Lung (tissue), 12 donors: Measurements from ENCODE around the gene TMEM272. TPM values are rescaled to one million over a fixed set of nuclear protein-coding genes. Genes with fewer than 3 reads are reported as not detected.

Experiments
- ATAC-seq: fragments of 200-7000 bp; cut with Tn5 transposase; one replicate; pipeline ENCODE4 v1.9.1; 2020; ENCODE audit warnings: moderate number of reproducible peaks; ENCODE audit not compliant: insufficient read depth, low FRiP score
- DNase-seq, 3 donors: peaks; one replicate each; pipeline ENCODE4 v3.0.0-alpha.2; 2013 to 2017
- H3K27ac ChIP-seq, 2 donors: one replicate each; pipeline ENCODE4 v1.5.1; 2013; ENCODE audit warnings: mild to moderate bottlenecking in 2 of 2, moderate library complexity in 2 of 2, control low read depth in 1 of 2, inconsistent platforms in 1 of 2, low read depth in 1 of 2, low read length in 1 of 2
- H3K27me3 ChIP-seq, 3 donors: one replicate each; pipeline ENCODE4 v1.5.1; 2013; ENCODE audit warnings: low read length in 2 of 3; ENCODE audit not compliant: control insufficient read depth in 3 of 3, insufficient read depth in 3 of 3
- H3K36me3 ChIP-seq, 4 donors: one replicate each; pipeline ENCODE4 v1.5.1; 2013; ENCODE audit warnings: low read length in 4 of 4, mild to moderate bottlenecking in 1 of 4, moderate library complexity in 1 of 4; ENCODE audit not compliant: control insufficient read depth in 4 of 4, insufficient read depth in 4 of 4
- H3K4me1 ChIP-seq, 5 donors: one replicate each; pipeline ENCODE4 v1.5.1; 2013; ENCODE audit warnings: low read length in 5 of 5, mild to moderate bottlenecking in 2 of 5, moderate library complexity in 1 of 5; ENCODE audit not compliant: control insufficient read depth in 5 of 5, insufficient read depth in 5 of 5
- H3K4me3 ChIP-seq: one replicate; pipeline ENCODE4 v1.5.1; 2013; ENCODE audit warnings: mild to moderate bottlenecking, control low read depth, moderate library complexity
- H3K9ac ChIP-seq, 2 donors: one replicate each; pipeline ENCODE4 v1.5.1; 2013; ENCODE audit warnings: low read length in 2 of 2, control low read depth in 1 of 2; ENCODE audit not compliant: insufficient read depth in 1 of 2
- H3K9me3 ChIP-seq, 4 donors: one replicate each; pipeline ENCODE4 v1.5.1; 2013; ENCODE audit warnings: low read length in 3 of 4, mild to moderate bottlenecking in 1 of 4, moderate library complexity in 1 of 4; ENCODE audit not compliant: control insufficient read depth in 4 of 4, insufficient read depth in 3 of 4
- WGBS, 2 donors: extraction: QIAGEN DNeasy Blood & Tissue Kit; methylation state at CpG; one replicate each; pipeline ENCODE4 v1.1.7; 2013; 5-methylcytosine and 5-hydroxymethylcytosine counted together
- polyA plus RNA-seq, 2 donors: library from polyadenylated mRNA; stranded (reverse); fragments of 200-250 nt; gene quantifications; one replicate each; pipeline ENCODE4 v1.2.1, GENCODE V29; 2013
- total RNA-seq, 2 donors: library from RNA; depleted of rRNA in 1 of 2; stranded (reverse); fragments of >200 nt in 1 of 2; gene quantifications; one replicate each; pipeline ENCODE4 v1.2.1, GENCODE V29; 2014 to 2021
- TF ChIP-seq, protein P1 (sequence below): IDR thresholded peaks from 2 replicates; pipeline ENCODE4 v1.5.1; 2012; ENCODE audit warnings: mild to moderate bottlenecking; ENCODE audit errors: control extremely low read depth, extremely low read depth
- donor health status: control.
- donor health status: control.
- donor health status: Bipolar disorder and iron deficiency.
- donor health status: healthy.
- donor health status: DM: yes; HTN: yes; CAD: no.

The TMEM272 gene
- total and polyA plus RNA-seq, 4 donors: 0.08 to 0.55 (median 0.09) TPM

DNA sequence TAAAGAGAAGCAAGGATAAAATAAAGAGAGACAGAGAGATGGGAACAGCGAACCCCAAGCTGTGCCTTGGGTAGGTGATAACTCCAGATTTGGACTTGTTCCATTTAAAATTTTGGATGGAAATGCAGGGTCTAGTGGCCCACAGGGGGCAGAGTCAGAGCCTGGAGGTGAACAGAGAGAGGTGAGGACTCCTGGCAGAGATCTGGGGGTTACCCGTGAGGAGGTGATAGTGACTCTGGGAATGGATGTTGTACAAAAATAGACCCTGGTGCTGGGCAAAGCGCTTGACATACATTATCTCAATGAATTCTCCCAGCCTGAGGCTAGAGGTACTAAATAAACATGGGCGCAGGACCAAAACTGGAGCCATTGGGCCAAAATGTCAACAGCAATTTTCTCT, 26.7 kb downstream of the TMEM272 start:
- H3K9me3 ChIP-seq: no peaks in the 10 kb centered on the region
- TF ChIP-seq, protein P1, sequence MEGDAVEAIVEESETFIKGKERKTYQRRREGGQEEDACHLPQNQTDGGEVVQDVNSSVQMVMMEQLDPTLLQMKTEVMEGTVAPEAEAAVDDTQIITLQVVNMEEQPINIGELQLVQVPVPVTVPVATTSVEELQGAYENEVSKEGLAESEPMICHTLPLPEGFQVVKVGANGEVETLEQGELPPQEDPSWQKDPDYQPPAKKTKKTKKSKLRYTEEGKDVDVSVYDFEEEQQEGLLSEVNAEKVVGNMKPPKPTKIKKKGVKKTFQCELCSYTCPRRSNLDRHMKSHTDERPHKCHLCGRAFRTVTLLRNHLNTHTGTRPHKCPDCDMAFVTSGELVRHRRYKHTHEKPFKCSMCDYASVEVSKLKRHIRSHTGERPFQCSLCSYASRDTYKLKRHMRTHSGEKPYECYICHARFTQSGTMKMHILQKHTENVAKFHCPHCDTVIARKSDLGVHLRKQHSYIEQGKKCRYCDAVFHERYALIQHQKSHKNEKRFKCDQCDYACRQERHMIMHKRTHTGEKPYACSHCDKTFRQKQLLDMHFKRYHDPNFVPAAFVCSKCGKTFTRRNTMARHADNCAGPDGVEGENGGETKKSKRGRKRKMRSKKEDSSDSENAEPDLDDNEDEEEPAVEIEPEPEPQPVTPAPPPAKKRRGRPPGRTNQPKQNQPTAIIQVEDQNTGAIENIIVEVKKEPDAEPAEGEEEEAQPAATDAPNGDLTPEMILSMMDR: no peak
- 90 to 99% methylated on average over 4 of the region's 4 CpGs for WGBS, 2 donors
- peaks cover 0 to 8% (median 0%) of the 10 kb centered on the region in 5 donors for H3K4me1 ChIP-seq
- no peak overlapping the region for H3K27ac ChIP-seq
- H3K36me3 ChIP-seq: no peaks in the 10 kb centered on the region
- DNase-seq (no peak), ATAC-seq (no peak)
- peaks cover 0 to 5% (median 0%) of the 10 kb centered on the region in 3 donors for H3K27me3 ChIP-seq
- no peak overlapping the region for H3K4me3 ChIP-seq
- no peak overlapping the region for H3K9ac ChIP-seq

DNA sequence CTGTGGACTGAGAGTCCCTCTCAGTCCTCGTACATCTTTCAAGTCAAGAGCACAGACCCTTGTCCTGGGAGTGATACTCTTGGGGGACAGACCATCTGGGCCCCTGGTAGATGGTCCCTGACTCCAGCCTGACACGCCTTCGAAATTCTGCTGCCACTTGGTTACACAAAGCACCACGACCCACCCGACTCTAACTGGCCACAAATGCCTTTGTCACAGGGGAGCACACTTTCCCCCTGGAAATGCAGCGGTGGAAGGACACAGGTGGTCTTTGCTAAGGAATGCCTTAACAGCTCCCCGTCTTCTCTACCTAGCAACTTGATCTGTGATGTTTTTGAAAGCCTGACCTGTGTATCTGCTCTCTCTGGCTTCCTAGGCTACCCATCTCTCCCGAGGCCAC, 27.3 kb downstream of the TMEM272 start:
- no peak overlapping the region for H3K4me3 ChIP-seq
- peaks cover 0 to 8% (median 0%) of the 10 kb centered on the region in 5 donors for H3K4me1 ChIP-seq
- peaks cover 0 to 5% (median 0%) of the 10 kb centered on the region in 3 donors for H3K27me3 ChIP-seq
- TF ChIP-seq, protein P1: no peak
- 85 to 91% methylated on average over 8 of the region's 8 CpGs for WGBS, 2 donors
- no peaks in the 10 kb centered on the region for H3K36me3 ChIP-seq
- ATAC-seq: no peak
- no peak for DNase-seq
- no peak overlapping the region for H3K27ac ChIP-seq
- H3K9me3 ChIP-seq: no peaks in the 10 kb centered on the region
- H3K9ac ChIP-seq: no peak overlapping the region

DNA sequence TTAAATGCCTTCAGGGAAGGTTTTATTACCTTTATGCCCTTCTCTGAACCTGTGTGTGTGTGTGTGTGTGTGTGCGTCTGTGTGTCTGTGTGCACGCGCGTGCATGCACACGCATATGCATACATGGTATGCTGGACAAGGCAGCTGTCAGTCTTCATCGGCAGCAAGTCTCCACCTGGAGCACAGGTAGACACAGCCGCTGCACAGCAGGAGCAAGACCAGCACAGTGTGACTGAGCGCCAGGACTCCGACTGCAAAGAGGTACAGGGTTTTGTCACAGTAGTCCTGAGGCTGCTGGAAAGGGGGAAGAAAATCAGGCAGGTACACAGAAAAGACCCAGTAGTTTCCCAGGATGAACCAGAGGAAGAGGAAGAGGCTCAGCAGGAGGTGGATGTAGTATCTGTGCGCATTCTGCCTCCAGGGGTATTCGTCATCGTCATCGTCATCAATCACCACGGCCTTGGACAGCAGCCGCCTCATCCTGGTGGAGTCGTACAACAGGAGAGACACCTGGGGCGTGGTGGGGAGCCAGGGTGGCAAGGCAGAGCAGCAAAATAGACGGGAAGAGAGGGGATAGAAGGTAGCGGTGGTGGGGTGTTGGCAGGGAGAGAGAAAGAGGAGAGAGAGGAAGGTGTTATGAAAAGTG, 28.2 kb downstream of the TMEM272 start:
- TF ChIP-seq, protein P1: no peak

More for the DNA sequence above, 28.2 kb downstream of the TMEM272 start:
- H3K27ac ChIP-seq: no peak overlapping the region
- ATAC-seq: no peak
- no peak overlapping the region for H3K4me3 ChIP-seq
- no peak overlapping the region for H3K9ac ChIP-seq
- no peaks in the 10 kb centered on the region for H3K36me3 ChIP-seq
- no peaks in the 10 kb centered on the region for H3K9me3 ChIP-seq
- no peak for DNase-seq
- peaks cover 0 to 5% (median 0%) of the 10 kb centered on the region in 3 donors for H3K27me3 ChIP-seq
- WGBS, 2 donors: 87% methylated on average over 19 of the region's 19 CpGs
- H3K4me1 ChIP-seq: peaks cover 0 to 8% (median 0%) of the 10 kb centered on the region in 5 donors
